NCI-H2107 (cell line): ENCODE results near the gene CDK5RAP2.
A peak's percentile ranks its signal among the peaks of the same experiment; 100 is the strongest.
"Not testable (repeated sequence)": the region's sequence is repeated elsewhere in the genome, so short reads cannot be mapped to it uniquely, and the experiment has no call there.

Source experiments
- DNase-seq: peaks from one replicate; lab custom pipeline; 2025; lab: John Stamatoyannopoulos, UW

CDK5RAP2 gene

GRCh38 chr9:120513825-120514396 is 66.1 kb downstream of the CDK5RAP2 start:
- DNase-seq: no peak

GRCh38 chr9:120510816-120511215 is 69.2 kb downstream of the CDK5RAP2 start:
- no peak for DNase-seq

GRCh38 chr9:120507936-120508510 is 71.9 kb downstream of the CDK5RAP2 start:
- DNase-seq: no peak

- DNase-seq: no peak
These were observed 74.8 kb downstream of the CDK5RAP2 start for GRCh38 chr9:120505186-120505585.

GRCh38 chr9:120500733-120501132 is 79.2 kb downstream of the CDK5RAP2 start:
- no peak for DNase-seq

- not testable (repeated sequence) for DNase-seq
These were observed 82.1 kb downstream of the CDK5RAP2 start for GRCh38 chr9:120497865-120498264.

- DNase-seq: not testable (repeated sequence)
These were observed 83.5 kb downstream of the CDK5RAP2 start for GRCh38 chr9:120496438-120496837.

- no peak for DNase-seq
These were observed 88.9 kb downstream of the CDK5RAP2 start for GRCh38 chr9:120490888-120491595.

GRCh38 chr9:120486835-120487234 is 93.1 kb downstream of the CDK5RAP2 start:
- DNase-seq: no peak

GRCh38 chr9:120486347-120486746 is 93.6 kb downstream of the CDK5RAP2 start:
- no peak for DNase-seq

GRCh38 chr9:120485788-120486187 is 94.2 kb downstream of the CDK5RAP2 start:
- DNase-seq: no peak

GRCh38 chr9:120484162-120484561 is 95.8 kb downstream of the CDK5RAP2 start:
- no peak for DNase-seq

- no peak for DNase-seq
These were observed 97.4 kb downstream of the CDK5RAP2 start for GRCh38 chr9:120482424-120483186.

GRCh38 chr9:120481846-120482245 is 98.1 kb downstream of the CDK5RAP2 start:
- no peak for DNase-seq

GRCh38 chr9:120481248-120481647 is 98.7 kb downstream of the CDK5RAP2 start:
- DNase-seq: no peak

GRCh38 chr9:120480707-120481106 is 99.3 kb downstream of the CDK5RAP2 start:
- DNase-seq: peak; percentile 34

- no peak for DNase-seq
These were observed 101.8 kb downstream of the CDK5RAP2 start for GRCh38 chr9:120478208-120478607.

GRCh38 chr9:120477534-120478001 is 102.4 kb downstream of the CDK5RAP2 start:
- DNase-seq: peak; percentile 27

GRCh38 chr9:120475341-120475740 is 104.6 kb downstream of the CDK5RAP2 start:
- DNase-seq: no peak

GRCh38 chr9:120474591-120475243 is 105.2 kb downstream of the CDK5RAP2 start:
- DNase-seq: no peak

GRCh38 chr9:120473608-120474007 is 106.4 kb downstream of the CDK5RAP2 start:
- no peak for DNase-seq
